IPS-NIHi11 (cell line): ENCODE measurements around the gene PGAP3.

Experiments
- DNase-seq: peaks from one replicate; pipeline ENCODE4 v3.0.0; 2012; ENCODE audit warnings: mixed read lengths, low spot score

The PGAP3 gene

DNA sequence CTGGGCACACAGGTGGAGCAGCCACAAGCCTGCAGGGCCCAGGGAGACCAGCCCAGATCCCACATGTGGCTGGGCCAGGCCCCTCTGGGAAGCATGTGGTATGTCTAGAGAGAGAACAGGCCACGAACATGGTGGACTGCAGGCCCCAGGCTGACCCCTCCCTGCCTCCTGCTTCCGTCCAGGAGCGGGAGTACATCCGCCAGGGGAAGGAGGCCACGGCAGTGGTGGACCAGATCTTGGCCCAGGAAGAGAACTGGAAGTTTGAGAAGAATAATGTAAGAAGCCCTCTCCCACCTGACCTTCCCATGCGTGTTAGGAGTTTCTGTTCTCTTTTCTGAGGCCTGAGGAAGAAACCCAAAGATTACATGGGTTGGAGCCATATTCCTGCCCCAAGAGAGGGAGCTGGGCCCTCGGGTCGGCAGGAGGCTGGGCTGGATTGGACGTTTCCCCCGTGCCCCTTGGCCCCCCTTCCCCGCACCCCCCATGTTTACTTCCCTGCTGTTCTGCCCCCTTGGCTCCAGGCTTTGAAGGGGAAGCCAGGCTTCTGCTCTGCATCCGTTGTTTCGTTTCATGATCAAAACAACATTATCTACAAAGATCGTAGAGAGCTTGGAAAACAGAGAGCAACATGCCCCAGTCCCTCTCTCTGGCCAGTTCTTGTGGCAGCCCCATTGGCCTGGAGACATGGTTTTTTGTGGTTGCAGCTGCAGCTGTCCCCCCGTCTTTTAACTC is 28.4 kb downstream of the PGAP3 start:
- DNase-seq = no peak

DNA sequence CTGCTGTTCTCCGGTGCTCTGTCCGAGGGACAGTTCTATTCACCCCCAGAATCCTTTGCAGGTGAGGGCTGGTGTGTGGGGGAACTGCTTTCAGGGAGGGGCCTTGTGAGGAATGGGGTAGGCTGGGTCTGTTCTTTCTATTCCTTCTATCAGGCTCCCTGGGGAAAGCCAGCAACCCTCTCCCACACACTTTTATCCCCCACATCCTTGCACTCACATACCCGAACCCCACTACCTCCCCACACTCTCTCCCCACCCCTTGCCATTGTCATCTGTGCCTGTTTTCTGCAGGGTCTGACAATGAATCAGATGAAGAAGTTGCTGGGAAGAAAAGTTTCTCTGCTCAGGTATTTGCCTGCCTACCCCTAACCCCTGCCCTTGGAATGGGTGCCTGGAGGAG is 29.1 kb downstream of the PGAP3 start:
- DNase-seq = no peak

DNA sequence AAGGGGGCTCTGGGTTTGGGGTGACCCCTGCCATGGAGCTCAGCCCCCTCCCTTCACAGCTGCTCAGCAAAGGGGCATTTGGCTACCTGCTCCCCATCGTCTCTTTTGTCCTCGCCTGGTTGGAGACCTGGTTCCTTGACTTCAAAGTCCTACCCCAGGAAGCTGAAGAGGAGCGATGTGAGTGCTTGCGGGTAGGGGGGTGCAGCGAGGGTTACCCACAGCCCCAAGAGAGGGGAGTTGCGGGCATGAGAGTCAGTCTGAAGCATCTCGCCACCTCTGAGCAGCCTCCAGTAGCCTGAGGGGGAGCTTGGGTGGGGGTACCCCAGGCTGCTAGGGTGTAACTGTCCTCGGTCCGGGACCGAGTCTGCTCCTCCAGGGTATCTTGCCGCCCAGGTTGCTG is 29.5 kb downstream of the PGAP3 start:
- no peak for DNase-seq

DNA sequence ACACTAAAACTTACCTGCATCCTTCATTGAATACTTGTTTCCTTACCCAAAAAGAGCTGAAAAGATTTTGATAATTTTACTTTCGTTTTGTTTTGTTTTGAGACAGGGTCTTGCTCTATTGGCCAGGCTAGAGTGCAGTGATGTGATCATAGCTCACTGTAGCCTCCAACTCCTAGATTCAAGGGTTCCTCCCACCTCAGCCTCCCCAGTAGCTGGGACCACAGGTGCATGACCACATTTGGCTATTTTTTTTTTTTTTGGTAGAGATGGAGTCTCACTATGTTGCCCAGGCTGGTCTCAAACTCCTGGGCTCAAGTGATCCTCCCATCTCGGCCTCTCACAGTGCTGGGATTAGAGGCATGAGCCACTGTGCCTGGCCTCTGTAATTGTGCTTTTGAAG is 32.8 kb downstream of the PGAP3 start:
- no peak for DNase-seq

DNA sequence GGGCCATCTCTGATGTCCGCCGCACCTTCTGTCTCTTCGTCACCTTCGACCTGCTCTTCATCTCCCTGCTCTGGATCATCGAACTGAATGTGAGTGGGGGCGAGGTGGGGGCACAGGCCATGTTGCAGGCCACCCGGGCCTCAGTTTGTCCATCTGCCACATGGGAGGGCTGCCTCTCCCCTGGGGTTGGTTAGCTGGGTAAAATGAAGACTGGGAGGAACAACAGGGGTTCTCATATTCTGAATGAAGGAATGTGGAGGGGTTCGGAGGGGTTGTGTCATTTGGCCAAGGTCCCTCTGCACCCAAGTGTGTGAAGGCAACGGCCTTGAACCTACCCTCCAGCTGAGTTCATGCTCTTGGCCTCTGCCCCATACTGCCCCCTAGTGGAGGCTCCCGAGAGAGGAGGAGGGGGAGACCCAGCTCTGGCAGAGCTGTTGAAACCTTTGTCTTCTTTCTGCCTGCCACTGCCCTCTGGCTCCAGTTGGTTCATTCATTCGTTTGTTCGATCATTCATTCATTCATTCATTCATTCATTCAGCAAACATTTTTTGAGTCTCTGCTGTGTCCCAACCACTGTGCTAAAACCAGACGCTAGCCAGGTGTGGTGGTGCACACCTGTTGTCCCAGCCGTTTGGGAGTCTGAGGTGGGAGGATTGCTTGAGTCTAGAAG is 34.1 kb downstream of the PGAP3 start:
- DNase-seq = peak; percentile 92

DNA sequence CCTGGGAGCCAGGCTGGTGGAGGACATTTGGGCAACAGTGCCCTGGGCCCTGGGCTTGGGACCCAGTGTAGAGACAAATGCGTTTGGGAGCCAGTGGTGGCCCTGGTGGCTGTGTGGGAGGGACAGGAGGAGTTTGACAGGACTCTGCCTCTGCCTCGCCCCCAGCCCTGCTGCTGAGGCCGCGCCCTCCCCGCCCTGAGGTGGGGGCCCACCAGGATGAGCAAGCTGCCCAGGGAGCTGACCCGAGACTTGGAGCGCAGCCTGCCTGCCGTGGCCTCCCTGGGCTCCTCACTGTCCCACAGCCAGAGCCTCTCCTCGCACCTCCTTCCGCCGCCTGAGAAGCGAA is 34.6 kb downstream of the PGAP3 start:
- no peak for DNase-seq

DNA sequence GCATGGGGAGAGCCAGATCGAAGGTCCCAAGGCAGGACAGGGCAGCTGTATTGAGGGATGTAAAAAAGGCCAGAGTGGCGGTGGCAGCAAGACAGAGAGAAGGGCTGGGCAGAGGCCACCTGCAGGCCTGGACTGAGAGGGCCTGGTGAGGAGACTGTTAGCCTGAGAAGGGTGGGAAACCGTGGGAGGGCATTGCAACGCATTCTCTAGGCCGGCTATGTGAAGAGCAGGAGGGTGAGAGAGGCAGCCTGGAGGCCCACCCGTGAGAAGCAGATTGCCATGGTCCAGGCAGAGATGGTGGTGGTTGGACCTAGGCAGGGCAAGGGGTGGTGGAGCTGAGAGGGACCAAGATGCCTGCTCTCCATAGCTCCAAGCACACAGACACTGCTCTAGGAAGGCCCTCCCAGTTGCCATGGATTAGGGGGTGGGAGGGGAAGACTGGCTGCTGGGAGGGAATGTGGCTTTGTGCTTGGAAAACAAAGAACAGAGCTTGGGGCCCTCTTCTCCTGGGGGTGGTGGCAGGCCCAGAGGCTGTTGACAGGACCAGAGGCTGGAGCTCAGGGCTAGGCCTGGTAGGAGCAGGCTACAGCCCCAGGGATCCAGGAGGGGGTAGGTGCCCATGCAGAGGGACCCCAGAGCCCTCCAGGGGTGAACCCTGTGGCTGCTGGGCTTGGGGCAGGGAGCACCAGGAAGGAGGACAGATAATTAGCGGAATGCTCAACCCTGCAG is 35.1 kb downstream of the PGAP3 start:
- DNase-seq = peak; percentile 73

DNA sequence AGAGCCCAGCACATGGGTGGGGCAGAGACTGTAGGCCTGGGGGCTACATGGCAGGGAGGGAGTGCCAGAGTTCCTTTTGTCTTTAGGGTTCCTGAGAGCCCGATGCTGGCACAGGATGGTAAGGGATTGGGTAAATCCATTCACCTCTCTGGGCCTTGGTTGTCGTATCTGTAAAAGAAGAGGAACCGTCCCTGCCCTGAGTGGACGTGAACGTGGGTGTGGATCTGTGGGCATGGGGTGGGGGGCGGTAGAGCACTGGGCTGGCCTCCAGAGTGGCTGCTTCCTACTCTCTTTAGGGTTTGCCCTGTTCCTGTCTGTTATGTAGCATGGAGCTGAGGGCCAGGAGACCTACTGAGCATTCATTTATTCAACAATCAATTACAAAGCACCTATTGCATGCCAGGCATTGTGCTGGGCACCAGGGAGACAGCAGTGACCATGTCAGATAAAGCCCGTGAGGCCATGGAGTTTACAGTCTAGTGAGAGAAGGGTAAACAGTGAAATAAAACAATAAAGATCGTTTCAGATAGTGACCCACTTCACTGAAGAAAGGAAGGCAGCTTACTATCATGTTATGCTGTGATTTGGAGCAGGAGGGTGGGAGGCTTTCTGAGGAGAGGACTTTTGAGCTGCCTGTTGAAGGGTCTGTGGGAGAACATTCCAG is 35.8 kb downstream of the PGAP3 start:
- DNase-seq = no peak

DNA sequence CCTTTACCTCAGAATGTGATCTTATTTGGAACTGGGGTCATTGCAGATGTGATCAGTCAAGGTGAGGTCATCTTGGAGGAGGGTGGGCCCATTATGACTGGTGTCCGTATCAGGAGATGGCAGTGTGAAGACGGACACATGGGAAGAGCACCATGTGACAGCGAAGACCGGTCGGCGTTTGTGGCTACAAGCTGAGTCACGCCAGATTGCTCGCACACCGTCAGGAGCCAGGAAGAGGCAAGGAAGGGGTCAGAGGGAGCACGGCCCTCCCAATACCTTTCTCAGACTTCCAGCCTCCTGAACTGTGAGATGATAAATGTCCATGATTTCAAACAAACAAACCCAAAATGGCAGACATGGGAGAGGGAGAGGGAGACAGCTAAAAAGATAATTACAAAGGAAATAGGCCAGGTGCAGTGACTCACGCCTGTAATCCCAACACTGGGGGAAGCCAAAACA is 37.7 kb downstream of the PGAP3 start:
- no peak for DNase-seq

DNA sequence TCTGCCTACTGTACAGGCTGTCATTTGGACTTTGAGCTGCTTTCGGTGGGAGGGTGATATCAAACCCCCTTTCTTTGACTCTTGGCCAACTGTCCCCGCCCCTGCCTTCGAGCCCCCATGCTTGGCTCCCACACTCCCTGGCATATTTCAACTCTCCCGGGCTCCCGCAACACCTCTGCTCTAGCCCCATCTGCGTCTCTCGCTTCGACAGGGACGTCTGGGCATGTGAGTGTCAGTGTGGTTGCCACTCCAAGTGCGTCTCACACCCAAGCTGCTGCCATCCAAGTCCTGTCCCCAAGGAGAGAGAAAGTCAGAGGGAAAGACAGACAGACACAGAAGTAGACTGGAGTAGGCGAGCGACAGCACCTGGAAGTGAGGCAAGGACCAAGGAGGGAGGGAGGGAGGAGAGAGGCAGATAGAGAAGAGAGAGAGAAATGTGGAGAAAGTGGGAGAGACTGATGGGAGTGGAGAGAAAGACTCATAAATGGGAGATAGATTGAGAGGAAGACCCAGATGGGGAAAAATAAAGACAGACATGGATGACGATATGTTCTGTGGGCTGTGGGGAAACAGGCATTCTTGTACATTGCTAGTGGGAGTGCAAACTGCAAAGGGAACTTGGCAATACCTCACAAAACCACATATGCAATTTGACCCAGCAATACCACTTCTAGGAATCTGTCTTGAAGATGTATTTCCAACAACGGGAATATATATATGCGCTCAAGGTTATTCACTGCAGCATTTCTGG is 39.1 kb downstream of the PGAP3 start:
- DNase-seq = no peak

DNA sequence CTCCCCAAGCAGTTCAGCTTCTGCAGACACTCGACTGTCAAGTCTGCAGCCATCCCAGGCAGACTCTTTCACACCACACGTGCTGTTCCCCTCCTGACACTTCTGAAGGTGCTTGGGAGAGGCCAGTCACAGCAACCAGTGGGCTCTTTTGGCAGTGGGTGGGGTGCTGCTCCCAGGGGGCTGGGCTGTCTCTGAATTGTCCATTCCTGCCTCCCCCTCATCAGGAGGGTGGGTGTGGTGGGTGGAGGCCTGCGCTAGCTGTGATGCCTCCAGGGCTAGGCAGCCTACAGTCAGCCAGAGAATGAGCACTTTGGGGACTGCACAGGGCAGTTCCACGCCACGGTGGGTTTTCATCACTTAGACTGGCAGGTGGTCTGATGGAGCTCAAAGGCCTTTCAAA is 40.6 kb downstream of the PGAP3 start:
- DNase-seq = no peak

DNA sequence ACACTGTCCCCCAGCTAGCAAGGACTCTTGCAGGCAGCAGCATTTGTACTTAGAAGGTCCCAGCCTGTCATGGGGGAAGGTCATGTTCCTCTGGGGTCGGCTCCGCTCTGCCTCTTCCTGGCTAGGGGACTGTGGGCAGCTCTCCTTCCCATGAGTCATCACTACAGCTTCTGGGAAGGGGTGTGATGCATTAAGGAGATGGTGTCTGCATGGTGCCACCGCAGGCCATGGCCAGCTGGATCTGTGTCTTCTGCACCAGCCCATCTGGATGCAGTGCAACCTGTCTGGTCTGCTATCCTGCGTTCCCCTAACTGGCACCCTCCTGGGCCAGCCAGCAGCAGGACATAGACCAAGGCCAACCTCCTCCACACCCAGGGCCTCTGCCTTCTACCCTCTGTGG is 44.6 kb downstream of the PGAP3 start:
- DNase-seq = no peak

DNA sequence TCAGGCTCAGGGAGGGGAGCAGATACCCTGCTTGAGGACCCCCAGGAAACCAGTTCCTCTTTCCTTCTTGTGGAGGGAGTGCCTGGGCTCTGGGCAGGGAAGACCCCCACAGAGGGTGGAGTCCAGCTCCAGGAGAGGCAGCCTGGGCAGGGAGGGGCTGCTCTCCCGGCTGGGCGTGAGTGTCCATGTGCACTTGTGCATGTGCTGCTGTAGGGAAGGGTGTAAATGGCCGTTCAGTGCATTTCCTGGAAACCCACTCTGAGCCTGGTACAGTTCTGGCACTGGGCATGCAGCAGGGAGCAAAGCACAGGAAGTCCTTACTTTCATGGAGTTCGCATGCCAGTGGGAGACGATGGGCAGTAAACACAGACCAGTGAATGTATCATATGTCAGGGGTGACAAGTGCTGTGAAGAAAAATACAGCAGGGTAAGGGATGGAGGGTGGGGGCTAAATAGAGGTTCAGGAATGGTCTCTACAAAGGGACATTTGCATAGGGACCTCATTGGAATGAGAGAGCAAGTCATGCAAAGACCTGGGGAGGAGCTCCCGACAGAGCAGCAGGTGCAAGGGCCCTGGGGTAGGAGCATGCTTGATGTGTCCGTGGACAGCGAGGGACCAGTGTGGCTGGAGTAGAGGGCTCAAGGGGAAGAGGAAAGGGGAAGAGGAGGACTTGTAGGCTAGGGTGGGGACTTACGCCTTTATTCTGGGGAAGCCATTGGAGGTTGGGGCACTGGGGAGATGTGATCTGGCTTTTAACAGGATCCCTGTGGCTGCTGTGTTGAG is 45.4 kb downstream of the PGAP3 start:
- DNase-seq = no peak

DNA sequence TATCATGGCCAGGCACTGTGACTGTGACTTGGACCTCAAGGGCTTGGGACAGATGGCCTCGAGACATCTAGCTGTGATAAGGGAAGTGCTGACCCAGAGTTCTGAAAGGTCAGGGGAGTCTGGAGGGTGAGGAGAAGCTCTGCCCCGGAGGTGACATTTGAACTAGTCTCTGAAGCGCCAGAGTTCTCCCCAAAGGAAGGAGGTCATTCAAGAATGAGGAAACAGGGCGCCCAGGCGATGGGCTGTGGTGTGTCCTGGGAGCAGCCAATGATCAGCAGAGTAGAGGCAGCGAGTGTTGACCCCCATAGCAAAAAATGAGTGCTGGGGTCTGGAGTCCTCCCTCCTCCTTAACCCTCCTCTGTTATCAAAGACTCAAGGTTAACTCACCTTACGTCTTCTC is 46.0 kb downstream of the PGAP3 start:
- no peak for DNase-seq

DNA sequence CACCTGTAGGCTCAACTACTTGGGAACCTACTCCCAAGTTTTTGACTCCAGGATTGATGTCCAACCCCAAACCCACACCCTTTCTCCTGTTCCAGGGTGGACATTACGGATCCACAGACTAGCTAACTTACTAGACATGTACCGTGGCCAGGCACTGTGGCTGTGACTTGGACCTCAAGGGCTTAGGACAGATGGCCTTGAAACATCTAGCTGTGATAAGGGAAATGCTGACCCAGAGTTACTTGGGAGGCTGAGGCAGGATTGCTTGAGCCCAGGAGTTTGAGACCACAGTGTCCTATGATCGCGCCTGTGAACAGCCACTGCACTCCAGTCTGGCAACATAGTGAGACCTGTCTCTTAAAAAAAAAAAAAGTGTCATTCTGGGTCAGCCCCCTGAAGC is 46.8 kb downstream of the PGAP3 start:
- DNase-seq = no peak

DNA sequence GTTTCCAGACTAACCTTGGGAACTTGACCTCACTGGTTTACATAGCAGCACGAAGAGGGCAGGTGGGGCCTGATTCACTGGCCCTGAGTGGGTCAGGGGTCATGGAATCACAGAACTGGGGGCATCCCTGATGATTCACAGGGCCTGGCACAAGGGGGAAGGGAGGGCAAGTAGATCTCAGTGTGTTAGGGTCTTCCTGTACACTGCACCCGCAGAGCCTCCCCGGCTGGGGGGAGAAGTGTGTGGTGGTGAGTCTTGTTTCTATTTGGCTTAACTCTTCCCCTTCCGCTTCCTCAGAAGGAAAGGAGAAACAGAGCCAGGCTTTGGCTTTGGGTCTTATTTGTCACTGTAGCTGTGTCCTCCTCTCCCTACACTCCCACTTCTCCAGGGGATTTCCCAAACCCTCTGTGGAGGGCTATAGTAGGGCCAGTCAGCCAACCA is 47.2 kb downstream of the PGAP3 start:
- no peak for DNase-seq

DNA sequence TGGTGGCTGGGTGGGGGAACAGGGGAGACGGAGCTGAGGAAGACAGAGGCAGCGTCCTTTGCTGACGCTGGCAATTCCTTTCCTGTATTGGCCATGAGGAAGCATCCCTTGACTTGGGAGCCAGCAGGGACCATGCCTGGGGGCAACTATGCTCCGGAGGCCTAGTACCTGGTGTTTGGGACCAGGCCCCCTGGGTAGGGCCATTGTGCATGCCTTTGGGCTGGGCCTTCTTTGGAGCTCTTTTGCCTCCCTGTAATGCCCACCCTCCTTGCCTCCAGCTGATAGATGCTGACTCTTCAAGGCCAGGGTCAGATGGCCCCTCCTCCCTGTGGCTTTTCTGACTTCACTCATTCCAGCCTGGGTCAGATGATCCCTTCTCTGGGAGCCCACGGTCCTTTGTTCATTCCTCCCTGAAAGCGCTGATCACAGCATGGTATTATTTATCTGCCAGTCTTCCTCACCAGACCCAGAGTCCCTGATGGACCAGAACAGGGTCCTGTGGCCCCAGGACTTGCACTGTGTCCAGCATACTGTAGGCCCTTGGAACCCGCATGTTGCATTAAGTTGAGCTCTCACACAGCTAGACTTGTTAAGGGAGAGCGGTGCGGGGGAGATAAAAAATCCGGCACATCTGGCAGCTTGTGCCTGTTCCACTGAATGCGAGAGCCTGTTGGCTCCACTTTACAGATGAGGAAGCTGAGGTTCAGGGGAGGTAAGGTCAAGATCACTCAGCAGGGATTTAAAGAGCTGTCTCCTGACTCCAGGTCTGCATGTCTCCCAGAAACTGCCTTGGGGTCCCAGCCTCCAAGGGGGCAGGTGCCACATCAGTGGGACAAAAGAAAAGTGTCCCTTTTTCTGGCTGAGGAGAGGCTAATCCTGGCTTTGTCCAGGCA is 48.0 kb downstream of the PGAP3 start:
- DNase-seq = no peak

DNA sequence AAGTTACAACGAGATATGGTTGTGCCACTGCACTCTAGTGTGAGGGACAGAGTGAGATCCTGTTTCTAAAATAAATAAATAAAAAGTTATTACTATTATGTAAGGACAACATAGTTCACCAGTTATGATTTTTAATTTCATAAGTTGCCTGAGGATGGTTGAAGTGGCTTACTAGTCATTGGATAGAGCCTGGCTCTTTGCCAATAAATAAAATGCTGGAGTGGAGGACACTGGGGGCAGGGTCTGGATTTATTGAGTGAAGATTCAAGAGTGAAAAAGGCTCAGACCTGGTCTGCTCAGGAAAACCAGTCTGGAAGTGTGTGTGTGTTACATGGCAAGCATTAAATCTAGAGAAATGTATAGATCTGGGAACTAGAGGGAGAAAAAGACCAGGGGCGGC is 48.8 kb downstream of the PGAP3 start:
- DNase-seq = no peak

DNA sequence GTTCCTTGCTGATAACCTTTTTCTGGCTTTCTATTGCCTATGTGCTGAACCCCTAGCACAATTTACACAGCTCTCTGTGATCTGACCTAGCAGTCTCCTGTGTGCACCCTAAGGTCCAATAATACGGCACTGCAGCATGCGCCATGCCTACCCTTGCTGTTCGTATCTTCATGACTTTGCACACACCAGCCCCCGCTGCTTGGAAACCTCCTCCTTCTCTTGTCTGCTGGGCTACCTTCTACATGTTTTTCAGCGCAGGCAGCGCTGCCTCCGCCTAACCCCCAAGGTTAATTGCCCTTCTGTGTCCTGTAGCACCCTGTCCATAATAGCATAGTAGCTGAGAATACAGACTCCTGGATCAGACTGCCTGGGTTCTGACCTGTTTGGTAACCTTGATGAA is 49.5 kb downstream of the PGAP3 start:
- no peak for DNase-seq
